ENCODE results near the gene SLX4IP. TPM values are rescaled to one million over a fixed set of nuclear protein-coding genes. Genes with fewer than 3 reads are reported as not detected.

Gene SLX4IP
- total and polyA plus RNA-seq, 2 of the 13 experiments (the other 11 are each of a cell fraction or from before 2014, with no cell fraction given), result 3.6 to 7.3 TPM

GRCh38 chr20:10511509-10512251 is 76.6 kb downstream of the SLX4IP start (continued):
- TF ChIP-seq ZNF609 (CRISPR knock-in tag; IDR thresholded peaks at IDR 0.05; ENCODE audit: borderline replicate concordance) (no peak), RXRA (CRISPR knock-in tag; IDR thresholded peaks at IDR 0.05) (peak; percentile 31; the same call in 1 of the 2 replicates), ATAD3A (CRISPR knock-in tag; IDR thresholded peaks at IDR 0.05) (no peak), FOSL1 (CRISPR knock-in tag; IDR thresholded peaks at IDR 0.05; ENCODE audit: borderline replicate concordance) (peak; percentile 96), ZEB1 (IDR thresholded peaks at IDR 0.05; ENCODE audit: insufficient replicate concordance, low read depth) (no peak), SMC3 (IDR thresholded peaks at IDR 0.05; ENCODE audit: low read length) (no peak; the same call in 1 of the 2 replicates), PHB2 (IDR thresholded peaks at IDR 0.05; ENCODE audit: partially characterized antibody) (no peak), MAX (IDR thresholded peaks at IDR 0.05) (peak; percentile 72), ZFX (CRISPR knock-in tag; IDR thresholded peaks at IDR 0.05; ENCODE audit: low read depth) (no peak), ZNF737 (CRISPR knock-in tag; IDR thresholded peaks at IDR 0.05; ENCODE audit: borderline replicate concordance) (no peak), ZBTB33 (CRISPR knock-in tag; IDR thresholded peaks at IDR 0.05) (peak; percentile 55; the same call in 1 of the 2 replicates), SP4 (CRISPR knock-in tag; IDR thresholded peaks at IDR 0.05) (no peak), SCMH1 (CRISPR knock-in tag; IDR thresholded peaks at IDR 0.05; ENCODE audit: borderline replicate concordance) (no peak), ZNF562 (CRISPR knock-in tag; IDR thresholded peaks at IDR 0.05; ENCODE audit: borderline replicate concordance) (no peak), GTF3A (CRISPR knock-in tag; conservative IDR thresholded peaks at IDR 0.05) (no peak), NFKBIZ (CRISPR knock-in tag; IDR thresholded peaks at IDR 0.05) (peak; percentile 73; the same call in 1 of the 2 replicates), TBP (CRISPR knock-in tag; IDR thresholded peaks at IDR 0.05) (no peak), ZNF883 (CRISPR knock-in tag; IDR thresholded peaks at IDR 0.05; ENCODE audit: not compliant biosample characterization) (no peak), ZNF350 (CRISPR knock-in tag; IDR thresholded peaks at IDR 0.05; ENCODE audit: borderline replicate concordance, low read depth) (no peak; the same call in 1 of the 2 replicates), ZKSCAN5 (CRISPR knock-in tag; IDR thresholded peaks at IDR 0.05) (no peak), ZBTB7A (CRISPR knock-in tag; IDR thresholded peaks at IDR 0.05) (no peak), ZNF10 (CRISPR knock-in tag; IDR thresholded peaks at IDR 0.05; ENCODE audit: borderline replicate concordance, low read depth) (no peak), ZFP36 (IDR thresholded peaks at IDR 0.05; ENCODE audit: borderline replicate concordance, low read depth, low read length, partially characterized antibody) (no peak), BRCA1 (CRISPR knock-in tag; IDR thresholded peaks at IDR 0.05) (no peak), ZKSCAN8 (CRISPR knock-in tag; IDR thresholded peaks at IDR 0.05; ENCODE audit: borderline replicate concordance) (peak; percentile 36; the same call in 1 of the 2 replicates)
